ENCODE data around the gene PLCL1.

DNA sequence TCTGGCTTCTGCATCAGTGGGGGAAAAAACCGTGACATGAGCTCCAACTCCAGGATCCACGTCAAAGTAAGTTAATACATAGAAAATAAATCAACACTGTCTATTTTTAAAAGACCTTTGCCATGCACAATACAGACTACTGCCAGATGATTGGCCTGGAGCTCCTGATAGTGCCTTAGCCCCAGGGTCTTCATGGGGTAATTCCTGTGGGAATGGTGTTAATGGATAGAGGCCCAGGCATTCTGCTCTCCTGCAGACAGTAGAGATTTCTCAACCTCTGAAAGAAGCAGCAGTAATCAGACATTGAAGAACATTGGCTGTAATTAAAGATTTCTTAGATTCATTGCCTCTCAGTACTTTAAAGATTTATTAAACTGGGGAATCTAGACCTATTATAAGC, 4.3 kb upstream of the PLCL1 start:
- TF ChIP-seq, protein P1, sequence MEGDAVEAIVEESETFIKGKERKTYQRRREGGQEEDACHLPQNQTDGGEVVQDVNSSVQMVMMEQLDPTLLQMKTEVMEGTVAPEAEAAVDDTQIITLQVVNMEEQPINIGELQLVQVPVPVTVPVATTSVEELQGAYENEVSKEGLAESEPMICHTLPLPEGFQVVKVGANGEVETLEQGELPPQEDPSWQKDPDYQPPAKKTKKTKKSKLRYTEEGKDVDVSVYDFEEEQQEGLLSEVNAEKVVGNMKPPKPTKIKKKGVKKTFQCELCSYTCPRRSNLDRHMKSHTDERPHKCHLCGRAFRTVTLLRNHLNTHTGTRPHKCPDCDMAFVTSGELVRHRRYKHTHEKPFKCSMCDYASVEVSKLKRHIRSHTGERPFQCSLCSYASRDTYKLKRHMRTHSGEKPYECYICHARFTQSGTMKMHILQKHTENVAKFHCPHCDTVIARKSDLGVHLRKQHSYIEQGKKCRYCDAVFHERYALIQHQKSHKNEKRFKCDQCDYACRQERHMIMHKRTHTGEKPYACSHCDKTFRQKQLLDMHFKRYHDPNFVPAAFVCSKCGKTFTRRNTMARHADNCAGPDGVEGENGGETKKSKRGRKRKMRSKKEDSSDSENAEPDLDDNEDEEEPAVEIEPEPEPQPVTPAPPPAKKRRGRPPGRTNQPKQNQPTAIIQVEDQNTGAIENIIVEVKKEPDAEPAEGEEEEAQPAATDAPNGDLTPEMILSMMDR (IDR thresholded peaks at IDR 0.05; ENCODE audit: low read length) = no peak
- TF ChIP-seq EZH2 (optimal IDR thresholded peaks at IDR 0.05; ENCODE audit: low read depth, low read length) = no peak
